ENCODE data around the gene FGF11.

The FGF11 gene

GRCh38 chr17:7439462-7440112 lies at the start of gene FGF11:
FGF11 (plus strand) TSS chr17:7439512; CDS start chr17:7439621, 109 bp downstream.
- DNase-seq (ENCODE audit: low read depth), result no peak

- DNase-seq (ENCODE audit: low read depth), result no peak
These were observed 49.1 kb upstream of the FGF11 start for GRCh38 chr17:7389924-7390910.

GRCh38 chr17:7391307-7391706 lies 48.0 kb upstream of the FGF11 start:
- no peak for DNase-seq (ENCODE audit: low read depth)

- DNase-seq (ENCODE audit: low read depth), result no peak
These were observed 46.4 kb upstream of the FGF11 start for GRCh38 chr17:7392696-7393612.

GRCh38 chr17:7393613-7394451 lies 45.5 kb upstream of the FGF11 start:
- DNase-seq (ENCODE audit: low read depth), result peak; percentile 42

- DNase-seq (ENCODE audit: low read depth), result peak; percentile 67
These were observed 44.7 kb upstream of the FGF11 start, which contains the start of gene PLSCR3 for GRCh38 chr17:7394452-7395191. PLSCR3 (minus strand) TSS chr17:7394525; CDS start chr17:7394110, 415 bp downstream.

GRCh38 chr17:7396147-7396546 lies 43.2 kb upstream of the FGF11 start:
- no peak for DNase-seq (ENCODE audit: low read depth)

GRCh38 chr17:7398612-7399011 lies 40.7 kb upstream of the FGF11 start:
- DNase-seq (ENCODE audit: low read depth), result no peak

- DNase-seq (ENCODE audit: low read depth), result no peak
These were observed 36.1 kb upstream of the FGF11 start for GRCh38 chr17:7403043-7403726.

GRCh38 chr17:7403727-7403976 lies 35.7 kb upstream of the FGF11 start:
- DNase-seq (ENCODE audit: low read depth), result no peak

- DNase-seq (ENCODE audit: low read depth), result peak; percentile 91
These were observed 35.2 kb upstream of the FGF11 start, which contains the start of gene TMEM256 for GRCh38 chr17:7403977-7404736. TMEM256 (minus strand) TSS chr17:7404097; CDS start chr17:7404084, 13 bp downstream.

- DNase-seq (ENCODE audit: low read depth), result peak; percentile 65
These were observed 34.5 kb upstream of the FGF11 start for GRCh38 chr17:7404737-7405349.

GRCh38 chr17:7405350-7406234 lies 33.7 kb upstream of the FGF11 start:
- DNase-seq (ENCODE audit: low read depth), result no peak

GRCh38 chr17:7406235-7406825 lies 33.0 kb upstream of the FGF11 start:
- no peak for DNase-seq (ENCODE audit: low read depth)

- no peak for DNase-seq (ENCODE audit: low read depth)
These were observed 32.2 kb upstream of the FGF11 start for GRCh38 chr17:7407082-7407481.

GRCh38 chr17:7407485-7408251 lies 31.6 kb upstream of the FGF11 start, which contains the start of gene NLGN2:
NLGN2 (plus strand) TSS chr17:7407845; CDS start chr17:7408256, 411 bp downstream.
- DNase-seq (ENCODE audit: low read depth), result no peak

Measured in stimulated activated CD4-positive, alpha-beta T cell treated with anti-CD3 and anti-CD28 coated beads, Interleukin-2, amount 100 ng/mL, for 4 hours (primary cell).